UCSD-AML1 (cell line): ENCODE results near the gene AGFG1.
"Not testable (repeated sequence)": the region's sequence is repeated elsewhere in the genome, so short reads cannot be mapped to it uniquely, and the experiment has no call there.

Experiments used
- DNase-seq: peaks from one replicate; lab custom pipeline; 2025; ENCODE audit not compliant: unreplicated experiment; lab: John Stamatoyannopoulos, UW

The AGFG1 gene

GRCh38 chr2:227529871-227530270, 57.9 kb downstream of the AGFG1 start:
- no peak for DNase-seq

GRCh38 chr2:227534714-227535113, 62.8 kb downstream of the AGFG1 start:
- DNase-seq, result no peak

GRCh38 chr2:227536445-227536844, 64.5 kb downstream of the AGFG1 start:
- DNase-seq, result no peak

- no peak for DNase-seq
Measured at GRCh38 chr2:227539465-227539956, 67.6 kb downstream of the AGFG1 start.

- not testable (repeated sequence) for DNase-seq
Measured at GRCh38 chr2:227540352-227540751, 68.4 kb downstream of the AGFG1 start.

GRCh38 chr2:227545990-227546389, 74.0 kb downstream of the AGFG1 start:
- DNase-seq, result peak; percentile 6

GRCh38 chr2:227551836-227552235, 79.9 kb downstream of the AGFG1 start:
- DNase-seq, result no peak

GRCh38 chr2:227562581-227562980, 90.6 kb downstream of the AGFG1 start:
- no peak for DNase-seq

GRCh38 chr2:227565080-227565479, 93.1 kb downstream of the AGFG1 start:
- no peak for DNase-seq

- no peak for DNase-seq
Measured at GRCh38 chr2:227566012-227566411, 94.1 kb downstream of the AGFG1 start.

- no peak for DNase-seq
Measured at GRCh38 chr2:227568852-227569169, 96.9 kb downstream of the AGFG1 start.

- DNase-seq, result no peak
Measured at GRCh38 chr2:227570615-227571014, 98.7 kb downstream of the AGFG1 start.

GRCh38 chr2:227576110-227576509, 104.2 kb downstream of the AGFG1 start:
- DNase-seq, result no peak

- no peak for DNase-seq
Measured at GRCh38 chr2:227576812-227577211, 104.9 kb downstream of the AGFG1 start.

- DNase-seq, result no peak
Measured at GRCh38 chr2:227577555-227577954, 105.6 kb downstream of the AGFG1 start.

GRCh38 chr2:227578642-227579041, 106.7 kb downstream of the AGFG1 start:
- no peak for DNase-seq

- no peak for DNase-seq
Measured at GRCh38 chr2:227579791-227580190, 107.8 kb downstream of the AGFG1 start.

GRCh38 chr2:227582369-227582768, 110.4 kb downstream of the AGFG1 start:
- DNase-seq, result no peak

- DNase-seq, result no peak
Measured at GRCh38 chr2:227592694-227593387, 120.9 kb downstream of the AGFG1 start.

- DNase-seq, result no peak
Measured at GRCh38 chr2:227595797-227596196, 123.8 kb downstream of the AGFG1 start.

- no peak for DNase-seq
Measured at GRCh38 chr2:227597036-227597435, 125.1 kb downstream of the AGFG1 start.

GRCh38 chr2:227597998-227598397, 126.0 kb downstream of the AGFG1 start:
- DNase-seq, result no peak

- not testable (repeated sequence) for DNase-seq
Measured at GRCh38 chr2:227598835-227599503, 127.0 kb downstream of the AGFG1 start, which contains the start of gene SCYGR2. Gene SCYGR2, plus strand, starts transcription at chr2:227598893. Its CDS starts 0 bp downstream, at chr2:227598893.
